Endothelial cell of umbilical vein (primary cell): ENCODE results near the gene MCC. TPM values are rescaled to one million over a fixed set of nuclear protein-coding genes. Genes with fewer than 3 reads are reported as not detected.
A peak's percentile ranks its signal among the peaks of the same experiment; 100 is the strongest.

Source experiments
- BruUV-seq: library from RNA; stranded (reverse); fragments of 400-500 nt; replicated peaks from 2 replicates; lab custom pipeline; 2021; lab: Mats Ljungman, UMichigan
- CTCF ChIA-PET: fragments of 300-600, 350-600 bp; sonication (Branson Sonifier 250); formaldehyde crosslinking; loops from one replicate; lab custom pipeline; 2021; ENCODE audit warnings: antibody characterized with exemption, inconsistent platforms; lab: Charles Lee
- POLR2A ChIA-PET: fragments of 300-600, 350-600 bp; sonication (Branson Sonifier 250); formaldehyde crosslinking; loops from one replicate; lab custom pipeline; 2021; ENCODE audit warnings: antibody characterized with exemption, inconsistent platforms; lab: Charles Lee
- DNase-seq: peaks from one replicate; pipeline ENCODE4 v3.0.0-alpha.2; 2011; ENCODE audit warnings: low read depth, low spot score
- FAIRE-seq: peaks from 2 replicates; lab custom pipeline; 2011; peaks lifted over from hg19 to GRCh38; lab: Jason Lieb, UNC
- H2AFZ ChIP-seq: 2 replicates; pipeline ENCODE4 v1.6.0; 2012; ENCODE audit warnings: low read depth, low read length, control low read depth, inconsistent platforms
- H3K27ac ChIP-seq: 2 replicates; pipeline ENCODE4 v1.5.1; 2011; ENCODE audit warnings: low read depth, mild to moderate bottlenecking, control low read depth, low read length, moderate library complexity; ENCODE audit not compliant: insufficient read depth
- H3K27me3 ChIP-seq, 2 experiments: 2 replicates each; pipeline versions ENCODE4 v1.6.0 to v1.6.1; 2011; ENCODE audit warnings: low read length in 2 of 2, mixed read lengths in 1 of 2; ENCODE audit not compliant: control insufficient read depth in 2 of 2, insufficient read depth in 2 of 2
- H3K36me3 ChIP-seq, 2 experiments: 2 replicates in 1 of 2; 3 replicates in 1 of 2; pipeline ENCODE4 v1.5.1; 2011; ENCODE audit warnings: low read length in 2 of 2, mild to moderate bottlenecking in 1 of 2, moderate library complexity in 1 of 2; ENCODE audit not compliant: control insufficient read depth in 2 of 2, insufficient read depth in 2 of 2; ENCODE audit errors: extremely low read depth in 1 of 2
- H3K4me1 ChIP-seq: 3 replicates; pipeline ENCODE4 v1.5.1; 2011; ENCODE audit warnings: mild to moderate bottlenecking, low read length; ENCODE audit not compliant: control insufficient read depth, insufficient read depth; ENCODE audit errors: extremely low read depth
- H3K4me2 ChIP-seq: 2 replicates; pipeline ENCODE4 v1.6.1; 2011; ENCODE audit warnings: low read length, control low read depth, mixed read lengths; ENCODE audit not compliant: insufficient read depth
- H3K4me3 ChIP-seq, 3 experiments: fragments of 200-600 bp in 1 of 3; sonication (generic), shearing (Covaris generic) in 1 of 3; replicated peaks in 1 of 3; 2 replicates each; pipeline ENCODE4 v1.5.1; 2011 to 2016; ENCODE audit warnings: control low read depth in 3 of 3, low read length in 3 of 3, mild to moderate bottlenecking in 2 of 3, inconsistent platforms in 1 of 3, low read depth in 1 of 3, moderate library complexity in 1 of 3; ENCODE audit not compliant: insufficient read depth in 1 of 3
- H3K79me2 ChIP-seq: 2 replicates; pipeline ENCODE4 v1.6.0; 2012; ENCODE audit warnings: low read length, inconsistent platforms; ENCODE audit not compliant: control insufficient read depth, insufficient read depth
- H3K9ac ChIP-seq: replicated peaks from 2 replicates; pipeline ENCODE3; 2011; ENCODE audit warnings: low read length, control low read depth; ENCODE audit not compliant: insufficient read depth; ENCODE audit errors: extremely low read depth
- H3K9me1 ChIP-seq: replicated peaks from 3 replicates; pipeline ENCODE4 v1.6.0; 2011; ENCODE audit warnings: mild to moderate bottlenecking, low read length; ENCODE audit not compliant: control insufficient read depth, insufficient read depth; ENCODE audit errors: extremely low read depth
- H3K9me3 ChIP-seq: replicated peaks from 2 replicates; pipeline ENCODE4 v1.5.1; 2012; ENCODE audit warnings: low read length, inconsistent platforms; ENCODE audit not compliant: control insufficient read depth, insufficient read depth
- H4K20me1 ChIP-seq: replicated peaks from 2 replicates; pipeline ENCODE3; 2011; ENCODE audit warnings: mild to moderate bottlenecking, low read length; ENCODE audit not compliant: control insufficient read depth, insufficient read depth; ENCODE audit errors: extremely low read depth
- CTCF ChIP-seq, 2 donors: IDR thresholded peaks; 1 replicate in 1 of 2; 2 replicates in 1 of 2; pipeline ENCODE4 v1.5.1; 2011; ENCODE audit warnings: low read length in 2 of 2, mild to moderate bottlenecking in 2 of 2, moderate library complexity in 2 of 2, control low read depth in 1 of 2, inconsistent platforms in 1 of 2, low read depth in 1 of 2; ENCODE audit not compliant: insufficient read depth in 1 of 2; ENCODE audit errors: extremely low read depth in 1 of 2
- EZH2 ChIP-seq: IDR thresholded peaks from 2 replicates; pipeline ENCODE4 v1.6.1; 2012; ENCODE audit warnings: borderline replicate concordance, low read depth, mild to moderate bottlenecking, moderate library complexity, low read length, inconsistent platforms; ENCODE audit not compliant: severe bottlenecking
- dilution Hi-C: fragments of 300-500 bp; cut with MboI; formaldehyde crosslinking; loops from one replicate; pipeline ENCODE4 v1.15.0; 2019; ENCODE audit warnings: low sequenced_read_pairs; ENCODE audit not compliant: extremely low pct_ligation_motif_present
- intact Hi-C: fragments of 100-400 bp; cut with micrococcal nuclease; formaldehyde crosslinking; loops from one replicate; pipeline ENCODE4 v1.10.0; 2022
- polyA plus RNA-seq, 4 experiments: library from polyadenylated mRNA; depleted of rRNA in 3 of 4; stranded (reverse) in 3 of 4; unstranded in 1 of 4; fragments of >200 nt; gene quantifications; 2 replicates each; pipeline versions ENCODE4 v1.2.1 to v1.2.3, GENCODE V29; 2011 to 2012; ENCODE audit warnings: missing spikeins in 1 of 4
- total RNA-seq: library from RNA; stranded (reverse); gene quantifications from 2 replicates; pipeline ENCODE4 v1.2.3, GENCODE V29; 2021

Gene MCC
- total and polyA plus RNA-seq, 2 donors (not counting 3 experiments of a cell fraction or from before 2014, with no cell fraction given), result 6.9 to 27.5 TPM

- intact Hi-C loops, result no loop called here
- FAIRE-seq (peak; percentile 12), DNase-seq (peak; percentile 70)
- TF ChIP-seq EZH2 (no peak), CTCF (IDR thresholded peaks at IDR 0.05; ENCODE audit: extremely low read depth in 1 of 2, insufficient read depth in 1 of 2, low read depth in 1 of 2, low read length in 2 of 2) (peak in 1 of 2 donors; percentile 17)
- CTCF ChIA-PET, result interaction anchor here (0.6 to 3.4 kb wide), 8 partner anchors 10 to 516 kb away, joined by 3 to 10 read pairs (median 3); no protein-coding TSS in a partner anchor
- dilution Hi-C loops, result no loop called here
- H3K79me2 ChIP-seq, result no peaks in the 10 kb centered on the region
- POLR2A ChIA-PET, result no interaction called here
- no peak overlapping the region for H3K4me2 ChIP-seq
- no peaks in the 10 kb centered on the region for H3K9me1 ChIP-seq
- no peak overlapping the region for H2AFZ ChIP-seq
- BruUV-seq, result no TSS peak
- no peaks in the 10 kb centered on the region for H3K9me3 ChIP-seq
- no peaks in the 10 kb centered on the region for H3K27me3 ChIP-seq
- peaks cover 7% of the 10 kb centered on the region for H3K4me1 ChIP-seq
- no peaks in the 10 kb centered on the region for H4K20me1 ChIP-seq
- H3K27ac ChIP-seq, result no peak overlapping the region
- no peak overlapping the region for H3K4me3 ChIP-seq
- H3K9ac ChIP-seq, result no peak overlapping the region
- no peaks in the 10 kb centered on the region for H3K36me3 ChIP-seq
These were observed 397.7 kb downstream of the MCC start for GRCh38 chr5:113090336-113091106.
